Middle frontal gyrus (tissue), 1 donor: Measurements from ENCODE around the gene EIF2B2.
"Not testable (repeated sequence)": the region's sequence is repeated elsewhere in the genome, so short reads cannot be mapped to it uniquely, and the experiment has no call there.

Source experiments
- DNase-seq: peaks from one replicate; pipeline ENCODE4 v3.0.0-alpha.2; 2015; ENCODE audit warnings: low spot score; ENCODE audit errors: extremely low spot score

Gene EIF2B2

GRCh38 chr14:74988993-74989392 is 13.7 kb upstream of the EIF2B2 start:
- DNase-seq = no peak

- not testable (repeated sequence) for DNase-seq
These were observed 8.5 kb upstream of the EIF2B2 start for GRCh38 chr14:74994182-74994581.

- not testable (repeated sequence) for DNase-seq
These were observed 6.9 kb upstream of the EIF2B2 start for GRCh38 chr14:74995781-74996180.

- DNase-seq = no peak
These were observed 1.5 kb upstream of the EIF2B2 start for GRCh38 chr14:75001261-75001660.

GRCh38 chr14:75001899-75002298 is 822 bp upstream of the EIF2B2 start:
- no peak for DNase-seq

GRCh38 chr14:75003250-75004027 is 718 bp downstream of the EIF2B2 start:
- no peak for DNase-seq

GRCh38 chr14:75005357-75005756 is 2.6 kb downstream of the EIF2B2 start:
- DNase-seq = no peak

GRCh38 chr14:75009176-75009575 is 6.5 kb downstream of the EIF2B2 start:
- DNase-seq = no peak

GRCh38 chr14:75010472-75011093 is 7.9 kb downstream of the EIF2B2 start:
- no peak for DNase-seq

GRCh38 chr14:75011356-75011994 is 8.8 kb downstream of the EIF2B2 start:
- no peak for DNase-seq

GRCh38 chr14:75013290-75013689 is 10.6 kb downstream of the EIF2B2 start:
- DNase-seq = no peak

GRCh38 chr14:75015496-75015895 is 12.8 kb downstream of the EIF2B2 start:
- no peak for DNase-seq

- no peak for DNase-seq
These were observed 14.1 kb downstream of the EIF2B2 start for GRCh38 chr14:75016815-75017214.

- DNase-seq = no peak
These were observed 16.0 kb downstream of the EIF2B2 start for GRCh38 chr14:75018694-75019093.

GRCh38 chr14:75022655-75023054 is 19.9 kb downstream of the EIF2B2 start:
- DNase-seq = no peak

- no peak for DNase-seq
These were observed 20.4 kb downstream of the EIF2B2 start for GRCh38 chr14:75023108-75023507.

GRCh38 chr14:75025082-75025481 is 22.4 kb downstream of the EIF2B2 start:
- no peak for DNase-seq

- no peak for DNase-seq
These were observed 23.2 kb downstream of the EIF2B2 start for GRCh38 chr14:75025876-75026275.

GRCh38 chr14:75030147-75030546 is 27.4 kb downstream of the EIF2B2 start:
- DNase-seq = no peak

- no peak for DNase-seq
These were observed 30.2 kb downstream of the EIF2B2 start for GRCh38 chr14:75032939-75033338.

GRCh38 chr14:75040507-75040906 is 37.8 kb downstream of the EIF2B2 start:
- DNase-seq = no peak

GRCh38 chr14:75040959-75041358 is 38.2 kb downstream of the EIF2B2 start:
- DNase-seq = no peak

- no peak for DNase-seq
These were observed 38.9 kb downstream of the EIF2B2 start for GRCh38 chr14:75041613-75042012.
